Cardiac septum (tissue), 1 donor: ENCODE measurements around the gene OR12D2. TPM values are rescaled to one million over a fixed set of nuclear protein-coding genes. Genes with fewer than 3 reads are reported as not detected.

Experiments
- total RNA-seq: library from RNA; stranded (reverse); fragmentation: NEBNext Ultra II Directional; extraction: Animal tissue kit (Norgen Biotek cat#: 25700); gene quantifications from one replicate; pipeline ENCODE4 v1.2.1, GENCODE V29; 2021
- donor health status: DM: no; HTN: no; CAD: no.

Gene OR12D2
- total RNA-seq, 1 donor from 2014 or later: not detected

Other genes with a start within 250 kb of the OR12D2 start
- gene OR2J2, start 224.7 kb upstream of the OR12D2 start, total RNA-seq: not detected
- not detected for gene OR14J1, start 93.9 kb upstream of the OR12D2 start, total RNA-seq
- not detected for gene OR5V1, start 26.8 kb upstream of the OR12D2 start, total RNA-seq
- gene OR12D3, start 20.3 kb upstream of the OR12D2 start, total RNA-seq: not detected
- gene OR12D1, start 19.3 kb downstream of the OR12D2 start, total RNA-seq: not detected
- gene OR10C1, start 43.7 kb downstream of the OR12D2 start, total RNA-seq: not detected
- gene OR11A1, start 61.4 kb downstream of the OR12D2 start, total RNA-seq: not detected
- gene OR2H1, start 61.5 kb downstream of the OR12D2 start, total RNA-seq: not detected
- not detected for gene MAS1L, start 92.3 kb downstream of the OR12D2 start, total RNA-seq
- not detected for gene UBD, start 164.1 kb downstream of the OR12D2 start, total RNA-seq
- gene OR2H2, start 189.5 kb downstream of the OR12D2 start, total RNA-seq: not detected
- gene GABBR1, start 237.6 kb downstream of the OR12D2 start, total RNA-seq: 29.5 TPM